GM19099 (cell line): Measurements from ENCODE around the gene ZCCHC3.

Experiments used
- POLR2A ChIP-seq: IDR thresholded peaks from 3 replicates; pipeline ENCODE4 v1.6.1; 2011; ENCODE audit warnings: low read depth; ENCODE audit not compliant: insufficient read length; ENCODE audit errors: extremely low read depth

ZCCHC3 gene

GRCh38 chr20:301886-302848 lies 4.8 kb downstream of the ZCCHC3 start:
- no peak for TF ChIP-seq POLR2A

- no peak for TF ChIP-seq POLR2A
Measured at GRCh38 chr20:305745-306144, 8.4 kb downstream of the ZCCHC3 start.

- TF ChIP-seq POLR2A = no peak
Measured at GRCh38 chr20:308427-309038, 11.2 kb downstream of the ZCCHC3 start.

GRCh38 chr20:309306-309840 lies 12.0 kb downstream of the ZCCHC3 start:
- no peak for TF ChIP-seq POLR2A

GRCh38 chr20:309841-310644 lies 12.7 kb downstream of the ZCCHC3 start:
- no peak for TF ChIP-seq POLR2A

- TF ChIP-seq POLR2A = no peak
Measured at GRCh38 chr20:310645-311044, 13.3 kb downstream of the ZCCHC3 start.

- no peak for TF ChIP-seq POLR2A
Measured at GRCh38 chr20:311609-312008, 14.2 kb downstream of the ZCCHC3 start.

- TF ChIP-seq POLR2A = no peak
Measured at GRCh38 chr20:312067-312466, 14.7 kb downstream of the ZCCHC3 start.

GRCh38 chr20:312866-313265 lies 15.5 kb downstream of the ZCCHC3 start:
- no peak for TF ChIP-seq POLR2A

GRCh38 chr20:313402-313801 lies 16.0 kb downstream of the ZCCHC3 start:
- no peak for TF ChIP-seq POLR2A

GRCh38 chr20:313948-314347 lies 16.6 kb downstream of the ZCCHC3 start:
- no peak for TF ChIP-seq POLR2A

GRCh38 chr20:316316-317068 lies 19.1 kb downstream of the ZCCHC3 start:
- TF ChIP-seq POLR2A = no peak

GRCh38 chr20:324177-325044 lies 27.0 kb downstream of the ZCCHC3 start:
- peak; percentile 59 for TF ChIP-seq POLR2A
